ENCODE data around the gene SYF2. TPM values are rescaled to one million over a fixed set of nuclear protein-coding genes. Genes with fewer than 3 reads are reported as not detected.

The SYF2 gene
- total and polyA plus RNA-seq, 2 of the 4 experiments (the other 2 are of a cell fraction) = 8.6 to 19.5 TPM

DNA sequence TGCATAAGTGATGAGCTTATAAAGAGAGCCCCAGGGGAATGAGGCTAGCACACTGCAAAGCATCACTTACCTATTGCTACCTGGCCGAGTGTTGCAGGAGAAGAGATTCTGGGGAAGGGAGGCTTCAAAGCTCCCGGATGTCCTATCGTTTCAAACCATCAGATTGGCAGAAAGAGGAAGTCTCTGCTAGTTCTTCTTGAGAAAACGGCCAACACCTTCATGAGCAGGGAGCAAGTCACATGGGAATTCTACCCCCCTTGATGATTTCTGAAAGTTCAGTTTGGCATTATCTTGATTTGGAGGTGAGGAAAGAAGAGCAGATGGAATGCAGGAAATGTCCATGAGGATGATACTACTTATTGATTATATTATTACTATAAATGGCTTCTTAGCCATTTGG is 16.2 kb downstream of the SYF2 start:
- 86% methylated on average over 2 of the region's 4 CpGs; no CpG with 5 or more reads in 1 of the 2 experiments for whole genome bisulfite sequencing, 2 experiments (ENCODE audit: extremely low coverage in 2 of 2, insufficient read length in 1 of 2)
- DNase-seq = no peak
- Histone ChIP-seq H3K27me3 (ENCODE audit: control insufficient read depth, insufficient read depth, low read length) (peaks cover 9% of the 10 kb centered on the region), H2BK120ac (ENCODE audit: low read depth, low read length) (no peak overlapping the region), H3K4me2 (ENCODE audit: low read depth, low read length) (no peak overlapping the region), H3K27ac (ENCODE audit: insufficient read depth, low read length) (no peak overlapping the region), H2AK9ac (replicated peaks; ENCODE audit: low read depth, low read length, poor library complexity) (no peak overlapping the region), H2AFZ (replicated peaks; ENCODE audit: low read length, poor library complexity) (no peak overlapping the region), H3K4ac (ENCODE audit: low read depth, low read length) (no peak overlapping the region), H2BK5ac (ENCODE audit: low read depth, low read length, poor library complexity, severe bottlenecking) (no peak overlapping the region), H2AK5ac (ENCODE audit: low read depth, low read length) (no peak overlapping the region), H4K8ac (ENCODE audit: low read depth in 2 of 2, low read length in 2 of 2) (no peak overlapping the region), H3K9me3 (ENCODE audit: control insufficient read depth, insufficient read depth, low read length) (no peaks in the 10 kb centered on the region), H3K14ac (replicated peaks; ENCODE audit: low read depth, low read length) (no peak overlapping the region), H2BK20ac (ENCODE audit: low read depth, low read length) (no peak overlapping the region), H3K9ac (ENCODE audit: low read depth, low read length) (no peak overlapping the region), H3K18ac (ENCODE audit: low read depth, low read length) (no peak overlapping the region), H3K56ac (ENCODE audit: extremely low read depth, insufficient read depth, low read length) (no peak overlapping the region), H4K91ac (ENCODE audit: insufficient read depth, low read depth, low read length) (no peak overlapping the region), H3K23ac (ENCODE audit: low read depth, low read length) (no peak overlapping the region), H3K4me1 (ENCODE audit: control insufficient read depth, insufficient read depth, low read length) (no peaks in the 10 kb centered on the region), H3K9me1 (ENCODE audit: insufficient read depth, low read length) (no peaks in the 10 kb centered on the region), H3K36me3 (ENCODE audit: control insufficient read depth, insufficient read depth, low read length) (peaks cover 4% of the 10 kb centered on the region), H3K79me1 (ENCODE audit: low read depth in 1 of 2, low read length in 2 of 2) (no peaks in the 10 kb centered on the region), H2BK15ac (ENCODE audit: low read depth, low read length) (no peak overlapping the region), H3K4me3 (ENCODE audit: insufficient read depth, low read depth, low read length) (no peak overlapping the region), H4K5ac (ENCODE audit: low read depth, low read length) (no peak overlapping the region), H4K20me1 (ENCODE audit: insufficient read depth, low read length) (no peaks in the 10 kb centered on the region)
- dilution Hi-C loops (cut with HindIII; ENCODE audit: low sequenced_read_pairs, unreplicated experiment) = loop anchor here (25.0 kb wide), 1 partner anchor 554 kb away; no protein-coding TSS in a partner anchor
- POLR2A ChIA-PET (ENCODE audit: unreplicated experiment) = no interaction called here
- ATAC-seq (ENCODE audit: low read depth) = no peak
- no peak for TF ChIP-seq MAFK (IDR thresholded peaks at IDR 0.05; ENCODE audit: low read depth, low read length)
- TF ChIP-seq, protein P1, sequence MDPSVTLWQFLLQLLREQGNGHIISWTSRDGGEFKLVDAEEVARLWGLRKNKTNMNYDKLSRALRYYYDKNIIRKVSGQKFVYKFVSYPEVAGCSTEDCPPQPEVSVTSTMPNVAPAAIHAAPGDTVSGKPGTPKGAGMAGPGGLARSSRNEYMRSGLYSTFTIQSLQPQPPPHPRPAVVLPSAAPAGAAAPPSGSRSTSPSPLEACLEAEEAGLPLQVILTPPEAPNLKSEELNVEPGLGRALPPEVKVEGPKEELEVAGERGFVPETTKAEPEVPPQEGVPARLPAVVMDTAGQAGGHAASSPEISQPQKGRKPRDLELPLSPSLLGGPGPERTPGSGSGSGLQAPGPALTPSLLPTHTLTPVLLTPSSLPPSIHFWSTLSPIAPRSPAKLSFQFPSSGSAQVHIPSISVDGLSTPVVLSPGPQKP (IDR thresholded peaks at IDR 0.05; ENCODE audit: borderline replicate concordance, low read depth, low read length) = no peak
- TF ChIP-seq RAD21 (IDR thresholded peaks at IDR 0.05; ENCODE audit: low read length) = no peak
- no peak for TF ChIP-seq CEBPB (IDR thresholded peaks at IDR 0.05; ENCODE audit: low read depth, low read length)
- no peak for TF ChIP-seq NFE2L2 (IDR thresholded peaks at IDR 0.05; ENCODE audit: low read depth, low read length)
- TF ChIP-seq MAZ (IDR thresholded peaks at IDR 0.05; ENCODE audit: borderline replicate concordance, low read depth, low read length) = no peak
- TF ChIP-seq MXI1 (IDR thresholded peaks at IDR 0.05; ENCODE audit: borderline replicate concordance, low read depth, low read length) = no peak
- no peak for TF ChIP-seq RFX5 (IDR thresholded peaks at IDR 0.05; ENCODE audit: low read depth, low read length)
- TF ChIP-seq, protein P2, sequence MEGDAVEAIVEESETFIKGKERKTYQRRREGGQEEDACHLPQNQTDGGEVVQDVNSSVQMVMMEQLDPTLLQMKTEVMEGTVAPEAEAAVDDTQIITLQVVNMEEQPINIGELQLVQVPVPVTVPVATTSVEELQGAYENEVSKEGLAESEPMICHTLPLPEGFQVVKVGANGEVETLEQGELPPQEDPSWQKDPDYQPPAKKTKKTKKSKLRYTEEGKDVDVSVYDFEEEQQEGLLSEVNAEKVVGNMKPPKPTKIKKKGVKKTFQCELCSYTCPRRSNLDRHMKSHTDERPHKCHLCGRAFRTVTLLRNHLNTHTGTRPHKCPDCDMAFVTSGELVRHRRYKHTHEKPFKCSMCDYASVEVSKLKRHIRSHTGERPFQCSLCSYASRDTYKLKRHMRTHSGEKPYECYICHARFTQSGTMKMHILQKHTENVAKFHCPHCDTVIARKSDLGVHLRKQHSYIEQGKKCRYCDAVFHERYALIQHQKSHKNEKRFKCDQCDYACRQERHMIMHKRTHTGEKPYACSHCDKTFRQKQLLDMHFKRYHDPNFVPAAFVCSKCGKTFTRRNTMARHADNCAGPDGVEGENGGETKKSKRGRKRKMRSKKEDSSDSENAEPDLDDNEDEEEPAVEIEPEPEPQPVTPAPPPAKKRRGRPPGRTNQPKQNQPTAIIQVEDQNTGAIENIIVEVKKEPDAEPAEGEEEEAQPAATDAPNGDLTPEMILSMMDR (conservative IDR thresholded peaks at IDR 0.05; ENCODE audit: low read depth, low read length) = no peak
- no peak for TF ChIP-seq BHLHE40 (IDR thresholded peaks at IDR 0.05; ENCODE audit: low read depth, low read length)
- TF ChIP-seq FOS (IDR thresholded peaks at IDR 0.05; ENCODE audit: low read depth, low read length) = no peak
- intact Hi-C loops (cut with micrococcal nuclease) = no loop called here
- in situ Hi-C loops (cut with MboI; ENCODE audit: low sequenced_read_pairs) = no loop called here
- CTCF ChIA-PET = no interaction called here
- BruUV-seq (replicated peaks) = no TSS peak
